ENCODE results near the gene PPP1R3G.

The PPP1R3G gene

DNA sequence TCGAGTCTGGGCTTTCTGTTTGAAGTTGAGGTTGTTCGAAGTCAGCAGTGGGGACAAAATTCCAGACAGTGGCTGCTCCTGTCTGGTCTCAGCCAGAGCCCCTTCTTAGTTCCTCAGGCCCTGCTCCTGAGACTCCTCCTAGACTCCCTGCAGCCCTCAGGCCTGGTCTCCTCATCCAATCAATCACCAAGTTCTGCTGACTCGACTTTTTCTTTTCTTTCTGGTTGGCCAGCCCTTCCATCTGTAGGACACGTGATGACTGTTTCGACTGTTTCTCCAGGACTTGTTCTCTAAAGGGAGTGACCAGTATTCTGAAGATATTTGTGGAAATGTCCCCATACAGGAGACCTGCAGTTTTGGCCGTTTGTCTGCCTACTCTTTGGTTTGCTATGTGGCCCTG is 19.5 kb downstream of the PPP1R3G start:
- TF ChIP-seq, protein P1, sequence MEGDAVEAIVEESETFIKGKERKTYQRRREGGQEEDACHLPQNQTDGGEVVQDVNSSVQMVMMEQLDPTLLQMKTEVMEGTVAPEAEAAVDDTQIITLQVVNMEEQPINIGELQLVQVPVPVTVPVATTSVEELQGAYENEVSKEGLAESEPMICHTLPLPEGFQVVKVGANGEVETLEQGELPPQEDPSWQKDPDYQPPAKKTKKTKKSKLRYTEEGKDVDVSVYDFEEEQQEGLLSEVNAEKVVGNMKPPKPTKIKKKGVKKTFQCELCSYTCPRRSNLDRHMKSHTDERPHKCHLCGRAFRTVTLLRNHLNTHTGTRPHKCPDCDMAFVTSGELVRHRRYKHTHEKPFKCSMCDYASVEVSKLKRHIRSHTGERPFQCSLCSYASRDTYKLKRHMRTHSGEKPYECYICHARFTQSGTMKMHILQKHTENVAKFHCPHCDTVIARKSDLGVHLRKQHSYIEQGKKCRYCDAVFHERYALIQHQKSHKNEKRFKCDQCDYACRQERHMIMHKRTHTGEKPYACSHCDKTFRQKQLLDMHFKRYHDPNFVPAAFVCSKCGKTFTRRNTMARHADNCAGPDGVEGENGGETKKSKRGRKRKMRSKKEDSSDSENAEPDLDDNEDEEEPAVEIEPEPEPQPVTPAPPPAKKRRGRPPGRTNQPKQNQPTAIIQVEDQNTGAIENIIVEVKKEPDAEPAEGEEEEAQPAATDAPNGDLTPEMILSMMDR (IDR thresholded peaks at IDR 0.05) = no peak
- Mint-ChIP-seq H3K4me1 (peaks cover 20% of the 10 kb centered on the region), H3K27me3 (ENCODE audit: low read depth, poor library complexity) (peaks cover 2% of the 10 kb centered on the region), H3K4me3 (no peak overlapping the region), H3K9me3 (no peaks in the 10 kb centered on the region), H3K36me3 (ENCODE audit: low read depth) (peaks cover 20% of the 10 kb centered on the region), H3K27ac (no peak overlapping the region)
- no peak for DNase-seq

- Mint-ChIP-seq H3K27ac (no peak overlapping the region), H3K27me3 (ENCODE audit: low read depth, poor library complexity) (peaks cover 2% of the 10 kb centered on the region), H3K4me3 (no peak overlapping the region), H3K4me1 (peaks cover 18% of the 10 kb centered on the region), H3K9me3 (no peaks in the 10 kb centered on the region), H3K36me3 (ENCODE audit: low read depth) (peaks cover 21% of the 10 kb centered on the region)
- TF ChIP-seq, protein P1 (IDR thresholded peaks at IDR 0.05) = no peak
- DNase-seq = no peak
Measured at GRCh38 chr6:5105146-5105545, 20.0 kb downstream of the PPP1R3G start.

- TF ChIP-seq, protein P1 (IDR thresholded peaks at IDR 0.05) = no peak
- no peak for DNase-seq
- Mint-ChIP-seq H3K36me3 (ENCODE audit: low read depth) (peaks cover 34% of the 10 kb centered on the region), H3K4me1 (peaks cover 15% of the 10 kb centered on the region), H3K27ac (no peak overlapping the region), H3K9me3 (no peaks in the 10 kb centered on the region), H3K27me3 (ENCODE audit: low read depth, poor library complexity) (peaks cover 2% of the 10 kb centered on the region), H3K4me3 (no peak overlapping the region)
Measured at GRCh38 chr6:5107341-5107740, 22.2 kb downstream of the PPP1R3G start.

GRCh38 chr6:5108068-5108467 is 22.9 kb downstream of the PPP1R3G start:
- TF ChIP-seq, protein P1 (IDR thresholded peaks at IDR 0.05) = no peak
- DNase-seq = no peak
- H3K4me1 Mint-ChIP-seq = peaks cover 21% of the 10 kb centered on the region
- no peak overlapping the region for H3K27ac Mint-ChIP-seq
- no peaks in the 10 kb centered on the region for H3K9me3 Mint-ChIP-seq
- H3K27me3 Mint-ChIP-seq (ENCODE audit: low read depth, poor library complexity) = no peaks in the 10 kb centered on the region
- no peak overlapping the region for H3K4me3 Mint-ChIP-seq
- peaks cover 36% of the 10 kb centered on the region for H3K36me3 Mint-ChIP-seq (ENCODE audit: low read depth)

DNA sequence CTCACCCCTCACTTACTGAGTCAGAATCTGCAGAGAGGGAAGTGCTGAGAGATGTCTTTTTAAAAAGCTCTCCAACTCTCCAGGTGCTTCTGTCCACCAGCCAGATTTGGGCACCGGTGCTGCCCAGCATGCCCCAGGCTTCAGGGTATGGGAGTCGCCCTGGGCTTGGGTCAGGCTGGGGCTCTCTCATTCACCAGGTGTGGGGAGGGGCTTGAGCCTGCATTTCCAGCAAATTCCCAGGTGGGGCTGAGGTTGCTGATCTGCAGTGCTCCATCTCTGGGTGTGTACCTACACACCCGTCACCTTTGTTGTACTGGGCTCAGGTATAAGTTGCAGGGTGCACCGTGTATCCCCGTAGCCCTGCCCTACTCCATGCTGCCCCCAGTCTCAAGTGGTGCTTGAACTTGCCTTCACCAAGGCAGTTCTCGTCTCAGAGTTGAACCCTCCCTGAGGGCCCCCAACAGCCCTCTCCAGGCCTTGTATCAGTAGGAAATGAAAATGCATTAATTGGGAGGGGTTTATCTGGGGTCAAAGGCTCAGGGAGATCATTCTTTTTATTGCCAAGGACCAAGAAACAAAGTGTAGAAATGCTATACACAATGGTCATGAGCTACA is 23.5 kb downstream of the PPP1R3G start:
- Mint-ChIP-seq H3K9me3 (no peaks in the 10 kb centered on the region), H3K4me3 (no peak overlapping the region), H3K36me3 (ENCODE audit: low read depth) (peaks cover 39% of the 10 kb centered on the region), H3K4me1 (peaks cover 21% of the 10 kb centered on the region), H3K27ac (no peak overlapping the region), H3K27me3 (ENCODE audit: low read depth, poor library complexity) (no peaks in the 10 kb centered on the region)
- TF ChIP-seq, protein P1 (IDR thresholded peaks at IDR 0.05) = no peak
- DNase-seq = no peak

DNA sequence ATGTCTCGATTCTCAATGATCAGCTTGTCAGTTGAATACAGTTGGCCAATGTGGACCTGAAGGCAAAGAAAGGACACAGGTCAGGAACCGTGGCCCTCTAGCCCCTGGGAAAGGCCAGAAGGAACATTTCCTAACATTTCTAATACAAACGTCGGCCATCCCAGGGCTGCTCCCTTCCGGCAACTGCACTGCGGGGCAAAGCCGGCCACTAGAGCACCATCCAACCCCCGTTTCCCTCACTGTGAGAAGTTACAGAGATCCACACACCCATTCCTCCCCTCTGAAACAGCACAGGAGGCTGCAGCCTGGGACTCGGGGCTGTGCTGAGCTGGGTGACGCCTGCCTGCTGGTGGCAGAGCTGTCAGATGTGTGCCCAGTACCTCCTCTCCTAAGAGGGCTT is 24.3 kb downstream of the PPP1R3G start:
- Mint-ChIP-seq H3K36me3 (ENCODE audit: low read depth) (peaks cover 39% of the 10 kb centered on the region), H3K4me3 (no peak overlapping the region), H3K27ac (no peak overlapping the region), H3K9me3 (no peaks in the 10 kb centered on the region), H3K27me3 (ENCODE audit: low read depth, poor library complexity) (no peaks in the 10 kb centered on the region), H3K4me1 (peaks cover 21% of the 10 kb centered on the region)
- TF ChIP-seq, protein P1 (IDR thresholded peaks at IDR 0.05) = no peak
- DNase-seq = no peak

Data from nephron progenitor cell (in vitro differentiated cells).